Thoracic aorta (tissue), 2 donors: ENCODE results near the gene CAP2. TPM values are rescaled to one million over a fixed set of nuclear protein-coding genes. Genes with fewer than 3 reads are reported as not detected.

ENCODE experiments used
- ATAC-seq: fragments of 150-250 bp; one replicate; pipeline ENCODE4 v1.8.0; 2017; ENCODE audit warnings: low read depth; ENCODE audit not compliant: insufficient number of reproducible peaks, low FRiP score
- DNase-seq: peaks from one replicate; pipeline ENCODE4 v3.0.0-alpha.2; 2020; ENCODE audit warnings: low spot score
- H3K27ac ChIP-seq, 2 donors: fragments of 200-600 bp; sonication (generic); 1 replicate in 1 of 2; 2 replicates in 1 of 2; pipeline ENCODE4 v1.5.1; 2016; ENCODE audit warnings: mild to moderate bottlenecking in 2 of 2, moderate library complexity in 2 of 2
- H3K27me3 ChIP-seq: fragments of 200-600 bp; sonication (generic); replicated peaks from 2 replicates; pipeline ENCODE4 v1.6.0; 2016; ENCODE audit warnings: mild to moderate bottlenecking; ENCODE audit not compliant: insufficient read depth
- H3K36me3 ChIP-seq: fragments of 200-600 bp; sonication (generic); one replicate; pipeline ENCODE4 v1.5.1; 2016
- H3K4me1 ChIP-seq, 2 donors: fragments of 200-600 bp; sonication (generic); 1 replicate in 1 of 2; 2 replicates in 1 of 2; pipeline versions ENCODE4 v1.5.1 to v1.6.0; 2016; ENCODE audit warnings: low read depth in 2 of 2, mild to moderate bottlenecking in 1 of 2; ENCODE audit not compliant: control insufficient read depth in 1 of 2
- H3K4me3 ChIP-seq: fragments of 200-600 bp; sonication (generic); 2 replicates; pipeline ENCODE4 v1.5.1; 2016; ENCODE audit warnings: mild to moderate bottlenecking
- H3K9me3 ChIP-seq: fragments of 200-600 bp; sonication (generic); 2 replicates; pipeline ENCODE4 v1.5.1; 2016
- total RNA-seq, 2 donors: library from RNA; depleted of rRNA; stranded (reverse); fragments of >200 nt; gene quantifications; one replicate each; pipeline versions ENCODE4 v1.1.0 to v1.2.3, GENCODE V29; 2016
- TF ChIP-seq, protein P1 (sequence below): fragments of 200-600 bp; sonication (generic); IDR thresholded peaks from one replicate; pipeline ENCODE4 v1.5.1; 2019; ENCODE audit warnings: antibody characterized with exemption

Gene CAP2
- total RNA-seq, 2 donors from 2014 or later = 20.6 to 20.8 TPM

DNA sequence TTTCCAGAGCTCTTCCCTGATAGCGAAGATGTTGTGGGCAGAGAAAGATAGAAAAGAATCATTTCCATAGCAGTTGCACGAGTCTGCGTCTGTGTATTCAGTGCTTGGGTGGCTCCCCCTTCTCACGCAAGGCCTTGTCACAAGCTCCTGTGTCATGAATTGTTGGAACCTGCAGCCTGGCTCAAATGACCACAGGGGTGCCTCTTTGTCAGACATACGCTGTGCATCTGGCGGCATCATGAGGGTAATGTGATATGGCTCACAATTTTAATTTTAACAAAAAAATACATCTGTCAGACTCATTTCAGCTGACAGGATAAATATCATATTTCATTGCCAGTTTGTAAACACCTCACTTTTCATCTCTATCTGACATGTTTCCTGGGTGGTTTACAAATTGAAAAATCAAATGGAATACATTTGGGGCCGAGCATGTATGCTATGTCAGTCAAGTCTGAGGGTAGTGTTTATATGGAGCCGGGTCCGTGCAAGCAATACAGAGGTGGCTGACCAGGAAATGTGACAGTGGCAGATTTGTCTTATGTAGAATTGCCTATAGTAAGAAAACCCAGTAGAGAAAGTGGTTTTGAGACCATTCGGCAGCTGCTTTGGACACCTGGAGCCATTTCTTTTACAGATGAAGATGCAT lies 90.9 kb downstream of the CAP2 start:
- H3K9me3 ChIP-seq = no peaks in the 10 kb centered on the region
- no peak overlapping the region for H3K4me3 ChIP-seq
- DNase-seq (no peak), ATAC-seq (no peak)
- no peaks in the 10 kb centered on the region for H3K4me1 ChIP-seq
- no peak overlapping the region for H3K27ac ChIP-seq
- TF ChIP-seq, protein P1, sequence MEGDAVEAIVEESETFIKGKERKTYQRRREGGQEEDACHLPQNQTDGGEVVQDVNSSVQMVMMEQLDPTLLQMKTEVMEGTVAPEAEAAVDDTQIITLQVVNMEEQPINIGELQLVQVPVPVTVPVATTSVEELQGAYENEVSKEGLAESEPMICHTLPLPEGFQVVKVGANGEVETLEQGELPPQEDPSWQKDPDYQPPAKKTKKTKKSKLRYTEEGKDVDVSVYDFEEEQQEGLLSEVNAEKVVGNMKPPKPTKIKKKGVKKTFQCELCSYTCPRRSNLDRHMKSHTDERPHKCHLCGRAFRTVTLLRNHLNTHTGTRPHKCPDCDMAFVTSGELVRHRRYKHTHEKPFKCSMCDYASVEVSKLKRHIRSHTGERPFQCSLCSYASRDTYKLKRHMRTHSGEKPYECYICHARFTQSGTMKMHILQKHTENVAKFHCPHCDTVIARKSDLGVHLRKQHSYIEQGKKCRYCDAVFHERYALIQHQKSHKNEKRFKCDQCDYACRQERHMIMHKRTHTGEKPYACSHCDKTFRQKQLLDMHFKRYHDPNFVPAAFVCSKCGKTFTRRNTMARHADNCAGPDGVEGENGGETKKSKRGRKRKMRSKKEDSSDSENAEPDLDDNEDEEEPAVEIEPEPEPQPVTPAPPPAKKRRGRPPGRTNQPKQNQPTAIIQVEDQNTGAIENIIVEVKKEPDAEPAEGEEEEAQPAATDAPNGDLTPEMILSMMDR = no peak
- H3K27me3 ChIP-seq = no peaks in the 10 kb centered on the region
- H3K36me3 ChIP-seq = no peaks in the 10 kb centered on the region

DNA sequence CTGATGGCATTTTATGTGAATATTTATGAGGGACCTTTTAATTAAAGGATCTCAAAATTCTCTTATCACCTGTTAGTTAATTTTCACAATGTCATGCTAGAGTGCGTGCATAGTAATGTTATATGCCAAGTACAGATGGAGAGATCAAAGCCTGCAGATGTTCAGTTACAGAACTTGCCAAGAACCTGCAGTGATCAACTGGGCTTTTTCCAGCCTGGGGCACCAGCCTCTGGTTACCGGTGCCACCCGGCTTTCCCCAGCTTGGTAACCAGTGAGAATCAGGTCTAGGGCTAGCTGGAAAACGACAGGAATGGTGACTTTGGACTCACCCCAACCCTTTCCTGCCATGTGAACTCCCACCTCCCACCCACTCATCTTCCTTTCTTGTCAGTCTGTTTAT lies 91.8 kb downstream of the CAP2 start:
- Histone ChIP-seq H3K9me3 (no peaks in the 10 kb centered on the region), H3K4me3 (no peak overlapping the region), H3K27ac (no peak overlapping the region), H3K27me3 (no peaks in the 10 kb centered on the region), H3K4me1 (no peaks in the 10 kb centered on the region), H3K36me3 (no peaks in the 10 kb centered on the region)
- TF ChIP-seq, protein P1 = no peak
- ATAC-seq = no peak
- no peak for DNase-seq

DNA sequence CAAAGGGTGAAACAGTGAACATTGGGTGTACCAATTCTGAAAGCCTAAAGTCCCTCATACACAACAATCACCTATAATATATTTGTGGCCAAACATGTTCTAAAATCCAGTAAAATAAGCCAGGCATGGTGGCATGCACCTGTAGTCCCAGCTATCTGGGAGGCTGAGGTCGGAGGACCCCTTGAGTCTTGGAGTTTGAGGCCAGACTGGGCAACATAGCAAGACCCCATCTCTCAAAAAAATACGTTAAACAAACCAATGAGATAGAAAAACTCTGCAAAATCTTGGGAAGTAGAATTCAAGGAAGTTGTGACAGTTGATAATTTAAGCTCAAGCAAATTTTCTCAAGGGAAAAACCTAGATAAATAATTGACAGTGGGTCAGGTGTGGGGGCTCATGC lies 92.6 kb downstream of the CAP2 start:
- H3K27me3 ChIP-seq = no peaks in the 10 kb centered on the region
- ATAC-seq = no peak
- no peak overlapping the region for H3K27ac ChIP-seq

DNA sequence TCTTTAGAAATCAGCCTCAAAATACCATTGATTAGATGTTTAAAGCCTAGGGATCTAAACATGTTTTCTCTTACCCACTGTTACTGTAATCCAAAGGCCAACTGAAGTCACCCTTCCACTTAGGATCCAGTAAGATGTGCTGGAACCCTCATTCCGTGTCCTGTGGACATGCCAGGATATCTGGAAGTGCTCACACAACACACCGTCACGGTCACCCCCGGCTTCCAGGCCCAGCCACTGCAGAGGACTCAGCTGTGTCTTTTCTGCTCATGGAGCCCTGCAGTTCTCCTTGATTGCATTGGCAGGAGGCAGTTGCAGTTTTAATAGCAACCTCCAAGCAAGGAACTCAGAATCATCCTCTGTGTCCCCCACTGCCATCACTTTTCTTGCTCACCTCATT lies 93.3 kb downstream of the CAP2 start:
- Histone ChIP-seq H3K27me3 (no peaks in the 10 kb centered on the region), H3K36me3 (no peaks in the 10 kb centered on the region), H3K4me1 (peaks cover 0 to 11% of the 10 kb centered on the region in 2 donors), H3K9me3 (no peaks in the 10 kb centered on the region), H3K27ac (no peak overlapping the region), H3K4me3 (no peak overlapping the region)
- TF ChIP-seq, protein P1 = no peak
- no peak for DNase-seq
- ATAC-seq = no peak

More for the DNA sequence above, 92.6 kb downstream of the CAP2 start:
- H3K4me3 ChIP-seq = no peak overlapping the region
- TF ChIP-seq, protein P1 = no peak
- no peak for DNase-seq
- no peaks in the 10 kb centered on the region for H3K36me3 ChIP-seq
- peaks cover 0 to 4% of the 10 kb centered on the region in 2 donors for H3K4me1 ChIP-seq
- H3K9me3 ChIP-seq = no peaks in the 10 kb centered on the region

DNA sequence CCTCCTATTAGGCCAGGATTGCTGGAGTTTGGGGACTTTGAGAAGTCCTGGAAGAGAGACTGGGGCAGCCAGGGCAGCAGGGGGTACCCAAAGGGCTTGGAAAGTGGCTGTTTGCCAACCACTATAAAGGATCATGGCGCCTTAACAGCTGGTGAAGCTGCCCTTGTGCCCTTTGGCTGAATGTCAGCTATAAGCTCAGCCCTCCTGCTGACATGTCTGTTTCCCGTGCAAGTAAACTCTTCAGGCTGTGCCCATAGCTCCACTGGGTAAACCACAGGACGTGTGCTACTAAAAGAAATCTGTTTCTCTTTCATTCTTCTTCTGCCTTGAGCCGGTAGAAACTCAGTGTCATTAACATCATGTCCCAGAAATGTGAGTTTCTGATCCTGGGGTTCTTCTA lies 97.3 kb downstream of the CAP2 start:
- H3K9me3 ChIP-seq = no peaks in the 10 kb centered on the region
- TF ChIP-seq, protein P1 = no peak
- DNase-seq = no peak
- H3K4me3 ChIP-seq = no peak overlapping the region
- H3K4me1 ChIP-seq = peaks cover 21 to 38% of the 10 kb centered on the region in 2 donors
- no peaks in the 10 kb centered on the region for H3K36me3 ChIP-seq
- H3K27me3 ChIP-seq = no peaks in the 10 kb centered on the region
- H3K27ac ChIP-seq = peak overlapping the region in 1 of 2 donors; percentile 49
- no peak for ATAC-seq
